HCT116 (cell line): ENCODE measurements around the gene LMOD3. TPM values are rescaled to one million over a fixed set of nuclear protein-coding genes. Genes with fewer than 3 reads are reported as not detected.

Experiments used
- ATAC-seq: fragments of 200-7000 bp; cut with Tn5 transposase; 2 replicates; pipeline ENCODE4 v1.9.1; 2020; ENCODE audit warnings: mild to moderate bottlenecking, moderate library complexity
- BruUV-seq: library from RNA; stranded (reverse); fragments of 400-500 nt; replicated peaks from 2 replicates; lab custom pipeline; 2021; lab: Mats Ljungman, UMichigan
- CTCF ChIA-PET: fragments of 300-600 bp; sonication (Branson Sonifier 250); formaldehyde crosslinking; loops from one replicate; lab custom pipeline; 2021; ENCODE audit warnings: antibody characterized with exemption; lab: Charles Lee
- POLR2A ChIA-PET: fragments of 300-600, 350-600 bp; sonication (Branson Sonifier 250); formaldehyde crosslinking; loops from one replicate; lab custom pipeline; 2021; ENCODE audit warnings: antibody characterized with exemption; lab: Charles Lee
- RAD21 ChIA-PET, 2 experiments: fragments of 300-600 bp; sonication (Branson Sonifier 250); formaldehyde crosslinking; loops; one replicate each; lab custom pipeline; 2023; ENCODE audit warnings: low total read pairs in 2 of 2; ENCODE audit not compliant: uncharacterized antibody in 2 of 2, unreplicated experiment in 2 of 2, low non-redundant PET in 1 of 2; lab: Charles Lee
- DNase-seq: peaks from one replicate; pipeline ENCODE4 v3.0.0-alpha.2; 2010; ENCODE audit warnings: low read depth, low spot score
- H2AFZ ChIP-seq: fragments of 200-600 bp; shearing (Covaris generic), sonication (generic); 2 replicates; pipeline ENCODE4 v1.6.1; 2017; ENCODE audit warnings: low read depth, mixed run types, mixed read lengths, antibody characterized with exemption, low read length; ENCODE audit not compliant: poor library complexity, severe bottlenecking
- H3K27ac ChIP-seq: 2 replicates; pipeline ENCODE4 v1.5.1; 2012; ENCODE audit warnings: low read depth, low read length
- H3K27me3 ChIP-seq: fragments of 200-600 bp; sonication (generic); 2 replicates; pipeline ENCODE4 v1.6.1; 2016; ENCODE audit warnings: mixed run types, low read length, mixed read lengths; ENCODE audit not compliant: insufficient read depth
- H3K36me3 ChIP-seq, 2 experiments: fragments of 200-500 bp in 1 of 2; fragments of 200-600 bp in 1 of 2; sonication (Bioruptor generic) in 1 of 2; sonication (generic) in 1 of 2; 2 replicates each; pipeline versions ENCODE4 v1.5.1 to v1.6.1; 2014 to 2016; ENCODE audit warnings: low read length in 2 of 2, inconsistent platforms in 1 of 2, mixed read lengths in 1 of 2, mixed run types in 1 of 2; ENCODE audit not compliant: insufficient read depth in 2 of 2, control insufficient read depth in 1 of 2
- H3K4me1 ChIP-seq, 2 experiments: fragments of 200-600 bp in 1 of 2; sonication (generic) in 1 of 2; 2 replicates each; pipeline versions ENCODE4 v1.5.1 to v1.6.1; 2012 to 2017; ENCODE audit warnings: low read length in 2 of 2, inconsistent platforms in 1 of 2, mild to moderate bottlenecking in 1 of 2, mixed read lengths in 1 of 2, mixed run types in 1 of 2, moderate library complexity in 1 of 2; ENCODE audit not compliant: insufficient read depth in 2 of 2, control insufficient read depth in 1 of 2
- H3K4me2 ChIP-seq: fragments of 200-600 bp; sonication (generic); 2 replicates; pipeline ENCODE4 v1.6.1; 2017; ENCODE audit warnings: mixed run types, low read length, mixed read lengths
- H3K4me3 ChIP-seq, 2 experiments: fragments of 200-600 bp in 1 of 2; sonication (generic) in 1 of 2; replicated peaks in 1 of 2; 2 replicates each; pipeline ENCODE4 v1.5.1; 2011 to 2016; ENCODE audit warnings: low read length in 2 of 2, control low read depth in 1 of 2, low read depth in 1 of 2, mild to moderate bottlenecking in 1 of 2, mixed read lengths in 1 of 2, mixed run types in 1 of 2
- H3K79me2 ChIP-seq: fragments of 200-600 bp; sonication (generic); 2 replicates; pipeline ENCODE4 v1.6.1; 2017; ENCODE audit warnings: mild to moderate bottlenecking, mixed run types, low read length, moderate library complexity, mixed read lengths; ENCODE audit not compliant: insufficient read depth
- H3K9ac ChIP-seq: fragments of 200-600 bp; sonication (generic); 2 replicates; pipeline ENCODE4 v1.6.1; 2016; ENCODE audit warnings: low read length, mixed read lengths
- H3K9me2 ChIP-seq: fragments of 200-600 bp; sonication (generic), shearing (Covaris generic); 2 replicates; pipeline ENCODE4 v1.6.1; 2017; ENCODE audit warnings: mixed run types, mild to moderate bottlenecking, moderate library complexity; ENCODE audit not compliant: insufficient read depth
- H3K9me3 ChIP-seq, 2 experiments: fragments of 200-500 bp in 1 of 2; fragments of 200-600 bp in 1 of 2; sonication (Bioruptor generic) in 1 of 2; sonication (generic) in 1 of 2; 2 replicates each; pipeline ENCODE4 v1.6.1; 2014 to 2017; ENCODE audit warnings: low read length in 2 of 2, mixed read lengths in 2 of 2, inconsistent platforms in 1 of 2, low read depth in 1 of 2, mild to moderate bottlenecking in 1 of 2, mixed run types in 1 of 2, moderate library complexity in 1 of 2; ENCODE audit not compliant: control insufficient read depth in 1 of 2, insufficient read depth in 1 of 2
- H4K20me1 ChIP-seq: fragments of 200-600 bp; sonication (generic), shearing (Covaris generic); 2 replicates; pipeline ENCODE4 v1.6.1; 2017; ENCODE audit warnings: mixed run types, mild to moderate bottlenecking, moderate library complexity; ENCODE audit not compliant: insufficient read depth
- ATF3 ChIP-seq: IDR thresholded peaks from 2 replicates; pipeline ENCODE4 v1.6.1; 2012
- CBX3 ChIP-seq: IDR thresholded peaks from 2 replicates; pipeline ENCODE4 v1.6.1; 2012; ENCODE audit warnings: low read depth
- EGR1 ChIP-seq: IDR thresholded peaks from 2 replicates; pipeline ENCODE4 v1.6.1; 2012; ENCODE audit warnings: low read depth
- ELF1 ChIP-seq: IDR thresholded peaks from 2 replicates; pipeline ENCODE4 v1.6.1; 2012; ENCODE audit warnings: low read depth, borderline replicate concordance
- EZH2 ChIP-seq: fragments of 200-600 bp; sonication (generic); IDR thresholded peaks from 2 replicates; pipeline ENCODE4 v1.6.1; 2017; ENCODE audit warnings: antibody characterized with exemption, mixed run types
- MAX ChIP-seq: IDR thresholded peaks from 2 replicates; pipeline ENCODE4 v1.6.1; 2012
- POLR2A ChIP-seq: IDR thresholded peaks from 2 replicates; pipeline ENCODE4 v1.7.0; 2011; ENCODE audit warnings: borderline replicate concordance; ENCODE audit not compliant: insufficient read depth, insufficient read length; ENCODE audit errors: extremely low read depth
- REST ChIP-seq: IDR thresholded peaks from 2 replicates; pipeline ENCODE4 v1.6.1; 2012; ENCODE audit warnings: low read depth
- SIN3A ChIP-seq: IDR thresholded peaks from 2 replicates; pipeline ENCODE4 v1.6.1; 2012; ENCODE audit warnings: low read depth
- SP1 ChIP-seq: IDR thresholded peaks from 2 replicates; pipeline ENCODE4 v1.6.1; 2012; ENCODE audit warnings: low read depth
- TCF7L2 ChIP-seq: IDR thresholded peaks from 2 replicates; pipeline ENCODE4 v1.7.0; 2011; ENCODE audit warnings: borderline replicate concordance, inconsistent platforms; ENCODE audit not compliant: insufficient read depth, insufficient read length; ENCODE audit errors: extremely low read depth
- ZBTB33 ChIP-seq: IDR thresholded peaks from 2 replicates; pipeline ENCODE4 v1.6.1; 2011; ENCODE audit warnings: mild to moderate bottlenecking, low read length, moderate library complexity; ENCODE audit not compliant: insufficient replicate concordance; ENCODE audit errors: extremely low read depth
- ZNF274 ChIP-seq: fragments of 200-500 bp; sonication (Bioruptor generic); IDR thresholded peaks from 2 replicates; pipeline ENCODE4 v1.6.1; 2014; ENCODE audit warnings: mild to moderate bottlenecking, low read depth, low read length, inconsistent platforms
- intact Hi-C: fragments of 100-400 bp; cut with micrococcal nuclease; formaldehyde crosslinking; loops from 2 replicates; pipeline ENCODE4 v1.10.0; 2022
- total RNA-seq: library from RNA; stranded (reverse); gene quantifications from one replicate; pipeline ENCODE4 v1.2.1, GENCODE V29; 2021; ENCODE audit not compliant: unreplicated experiment

Gene LMOD3
- total RNA-seq, 1 experiment from 2014 or later, result not detected

- Histone ChIP-seq H3K4me3 (no peak overlapping the region), H3K9ac (no peak overlapping the region), H3K4me1 (no peaks in the 10 kb centered on the region), H3K36me3 (no peaks in the 10 kb centered on the region), H4K20me1 (no peaks in the 10 kb centered on the region), H3K9me2 (no peaks in the 10 kb centered on the region), H3K9me3 (no peaks in the 10 kb centered on the region), H2AFZ (no peak overlapping the region), H3K27me3 (no peaks in the 10 kb centered on the region), H3K79me2 (no peaks in the 10 kb centered on the region), H3K4me2 (no peak overlapping the region), H3K27ac (no peak overlapping the region)
- intact Hi-C loops, result no loop called here
- ChIA-PET POLR2A (no interaction called here), RAD21 (interaction anchor here in 1 of 2 experiments (1.1 kb wide), 1 partner anchor 40 kb away, joined by 3 read pairs; no protein-coding TSS in a partner anchor), CTCF (interaction anchor here (0.6 to 4.9 kb wide), 6 partner anchors 39 to 280 kb away, joined by 3 to 63 read pairs (median 16); no protein-coding TSS in a partner anchor)
- no TSS peak for BruUV-seq
- DNase-seq (no peak), ATAC-seq (no peak)
- no peak for TF ChIP-seq ATF3
- TF ChIP-seq ELF1, result no peak
- TF ChIP-seq ZNF274, result no peak
- no peak for TF ChIP-seq SIN3A
- no peak for TF ChIP-seq CBX3
- no peak for TF ChIP-seq TCF7L2
- TF ChIP-seq POLR2A, result no peak
- TF ChIP-seq REST, result no peak
- TF ChIP-seq EZH2, result no peak
- no peak for TF ChIP-seq MAX
- TF ChIP-seq SP1, result no peak
- no peak for TF ChIP-seq EGR1
- TF ChIP-seq ZBTB33, result no peak
Observed at GRCh38 chr3:69160107-69160506, 37.7 kb upstream of the LMOD3 start.
